Endothelial cell (in vitro differentiated cells): ENCODE measurements around the gene OTOF. TPM values are rescaled to one million over a fixed set of nuclear protein-coding genes. Genes with fewer than 3 reads are reported as not detected.

Source experiments
- DNase-seq: peaks from one replicate; pipeline ENCODE4 v3.0.0; 2021; ENCODE audit warnings: low spot score
- H3K27ac Mint-ChIP-seq: one replicate; pipeline ENCODE4 v1.8.0; 2021; ENCODE audit warnings: mixed read lengths, inconsistent platforms; ENCODE audit not compliant: unreplicated experiment
- H3K27me3 Mint-ChIP-seq: one replicate; pipeline ENCODE4 v1.8.0; 2021; ENCODE audit warnings: mild to moderate bottlenecking, moderate library complexity, mixed read lengths, inconsistent platforms; ENCODE audit not compliant: unreplicated experiment
- H3K36me3 Mint-ChIP-seq: one replicate; pipeline ENCODE4 v1.8.0; 2021; ENCODE audit warnings: mild to moderate bottlenecking, low read depth, mixed read lengths, inconsistent platforms; ENCODE audit not compliant: unreplicated experiment
- H3K4me1 Mint-ChIP-seq: one replicate; pipeline ENCODE4 v1.8.0; 2021; ENCODE audit warnings: mild to moderate bottlenecking, mixed read lengths, inconsistent platforms; ENCODE audit not compliant: unreplicated experiment
- H3K4me3 Mint-ChIP-seq: one replicate; pipeline ENCODE4 v1.8.0; 2021; ENCODE audit warnings: mild to moderate bottlenecking, mixed read lengths, inconsistent platforms; ENCODE audit not compliant: unreplicated experiment
- H3K9me3 Mint-ChIP-seq: one replicate; pipeline ENCODE4 v1.8.0; 2021; ENCODE audit warnings: mixed read lengths, inconsistent platforms; ENCODE audit not compliant: unreplicated experiment
- total RNA-seq: library from RNA; stranded (reverse); fragmentation: NEBNext Ultra II Directional; extraction: Animal tissue kit (Norgen Biotek cat#: 25700); gene quantifications from one replicate; pipeline ENCODE4 v1.2.1, GENCODE V29; 2021; ENCODE audit not compliant: unreplicated experiment
- TF ChIP-seq, protein P1 (sequence below): fragments of 200-600 bp; sonication (generic); IDR thresholded peaks from one replicate; pipeline ENCODE4 v1.5.0; 2021; ENCODE audit warnings: antibody characterized with exemption; ENCODE audit not compliant: unreplicated experiment

The OTOF gene
- total RNA-seq, 1 donor from 2014 or later = 0.13 TPM

DNA sequence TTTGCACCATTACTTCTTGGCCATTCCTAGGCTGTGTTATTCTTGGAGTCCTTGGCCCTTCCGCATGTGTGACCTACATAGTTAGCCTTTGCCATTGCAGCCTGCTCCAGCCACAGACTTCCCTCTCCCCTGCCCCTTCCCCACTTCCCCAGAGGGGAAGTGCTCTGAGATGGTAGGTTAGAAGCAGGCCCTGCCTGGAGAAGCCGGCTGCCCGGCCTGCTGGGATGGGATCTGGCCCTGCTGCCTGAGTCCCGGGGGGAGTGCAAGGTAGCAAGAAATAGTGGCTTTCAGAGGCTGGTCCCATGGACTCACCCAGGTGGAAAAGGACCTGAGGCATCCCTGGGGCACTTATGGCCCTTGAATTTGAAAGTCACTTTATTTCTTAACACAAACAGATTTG lies 28.4 kb upstream of the OTOF start:
- H3K27me3 Mint-ChIP-seq = no peaks in the 10 kb centered on the region

DNA sequence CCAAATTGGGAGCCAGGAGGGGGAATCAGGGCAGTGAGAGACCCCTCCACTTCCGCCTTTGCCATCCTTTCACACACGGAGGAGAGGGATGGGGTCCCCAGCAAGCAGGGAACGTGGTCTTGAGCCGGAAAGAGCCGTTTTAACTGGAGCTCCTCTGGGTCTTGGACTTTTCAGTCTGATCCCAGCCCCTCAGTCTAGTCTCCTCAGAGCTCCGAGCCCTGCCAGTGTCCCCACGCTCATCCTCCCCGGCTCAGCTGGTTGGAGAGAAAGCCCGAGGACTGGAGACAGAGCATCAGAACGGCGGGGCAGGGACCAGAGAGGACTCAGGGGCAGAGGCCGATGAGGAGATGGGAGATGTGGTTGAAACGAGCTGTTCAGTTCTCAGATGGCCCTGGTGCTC lies 26.1 kb upstream of the OTOF start:
- no peak overlapping the region for H3K4me3 Mint-ChIP-seq
- no peak for DNase-seq
- TF ChIP-seq, protein P1, sequence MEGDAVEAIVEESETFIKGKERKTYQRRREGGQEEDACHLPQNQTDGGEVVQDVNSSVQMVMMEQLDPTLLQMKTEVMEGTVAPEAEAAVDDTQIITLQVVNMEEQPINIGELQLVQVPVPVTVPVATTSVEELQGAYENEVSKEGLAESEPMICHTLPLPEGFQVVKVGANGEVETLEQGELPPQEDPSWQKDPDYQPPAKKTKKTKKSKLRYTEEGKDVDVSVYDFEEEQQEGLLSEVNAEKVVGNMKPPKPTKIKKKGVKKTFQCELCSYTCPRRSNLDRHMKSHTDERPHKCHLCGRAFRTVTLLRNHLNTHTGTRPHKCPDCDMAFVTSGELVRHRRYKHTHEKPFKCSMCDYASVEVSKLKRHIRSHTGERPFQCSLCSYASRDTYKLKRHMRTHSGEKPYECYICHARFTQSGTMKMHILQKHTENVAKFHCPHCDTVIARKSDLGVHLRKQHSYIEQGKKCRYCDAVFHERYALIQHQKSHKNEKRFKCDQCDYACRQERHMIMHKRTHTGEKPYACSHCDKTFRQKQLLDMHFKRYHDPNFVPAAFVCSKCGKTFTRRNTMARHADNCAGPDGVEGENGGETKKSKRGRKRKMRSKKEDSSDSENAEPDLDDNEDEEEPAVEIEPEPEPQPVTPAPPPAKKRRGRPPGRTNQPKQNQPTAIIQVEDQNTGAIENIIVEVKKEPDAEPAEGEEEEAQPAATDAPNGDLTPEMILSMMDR = no peak
- peaks cover 8% of the 10 kb centered on the region for H3K4me1 Mint-ChIP-seq
- H3K27me3 Mint-ChIP-seq = no peaks in the 10 kb centered on the region
- no peak overlapping the region for H3K27ac Mint-ChIP-seq
- H3K36me3 Mint-ChIP-seq = no peaks in the 10 kb centered on the region
- no peaks in the 10 kb centered on the region for H3K9me3 Mint-ChIP-seq

More for the DNA sequence above, 28.4 kb upstream of the OTOF start:
- no peak for DNase-seq
- no peaks in the 10 kb centered on the region for H3K9me3 Mint-ChIP-seq
- H3K27ac Mint-ChIP-seq = no peak overlapping the region
- H3K4me1 Mint-ChIP-seq = peaks cover 8% of the 10 kb centered on the region
- no peak overlapping the region for H3K4me3 Mint-ChIP-seq
- TF ChIP-seq, protein P1 = no peak
- H3K36me3 Mint-ChIP-seq = no peaks in the 10 kb centered on the region

DNA sequence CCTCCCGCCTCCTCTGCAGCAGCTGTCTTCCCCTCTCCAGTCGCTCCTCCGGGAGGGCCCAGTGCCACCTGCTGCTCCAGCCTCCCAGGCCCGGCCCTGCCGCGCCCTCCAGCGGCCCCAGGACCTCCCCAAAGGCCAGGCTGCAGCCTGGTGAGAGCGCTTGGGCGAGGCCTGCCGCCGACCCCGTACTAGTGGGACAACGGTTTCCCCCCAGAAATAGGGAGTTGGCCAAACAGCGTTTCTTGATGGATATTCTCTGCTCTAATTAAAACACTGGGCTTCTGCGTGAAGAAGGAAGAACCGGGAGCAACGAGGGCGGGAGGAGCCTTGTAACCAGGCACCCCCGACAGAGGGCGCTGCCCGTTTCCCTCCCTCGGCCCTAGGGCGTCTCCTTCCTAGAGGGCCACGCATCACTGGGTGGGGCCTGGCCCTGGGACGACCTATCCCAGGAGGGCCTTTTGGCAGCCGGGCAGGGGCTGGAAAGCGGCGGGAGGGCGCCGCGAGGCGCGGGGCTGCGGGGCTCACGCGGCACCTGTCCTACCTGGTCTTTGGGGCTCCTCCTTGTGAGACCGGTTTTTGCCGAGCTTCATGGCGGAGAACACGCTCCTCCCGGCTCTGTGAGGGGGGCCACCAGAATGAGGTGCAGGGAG lies 25.4 kb upstream of the OTOF start:
- TF ChIP-seq, protein P1 = peak; percentile 81
- no peaks in the 10 kb centered on the region for H3K9me3 Mint-ChIP-seq
- peaks cover 14% of the 10 kb centered on the region for H3K4me1 Mint-ChIP-seq
- no peaks in the 10 kb centered on the region for H3K36me3 Mint-ChIP-seq
- H3K4me3 Mint-ChIP-seq = peak overlapping the region; percentile 76
- peak; percentile 79 for DNase-seq
- H3K27me3 Mint-ChIP-seq = no peaks in the 10 kb centered on the region
- no peak overlapping the region for H3K27ac Mint-ChIP-seq

DNA sequence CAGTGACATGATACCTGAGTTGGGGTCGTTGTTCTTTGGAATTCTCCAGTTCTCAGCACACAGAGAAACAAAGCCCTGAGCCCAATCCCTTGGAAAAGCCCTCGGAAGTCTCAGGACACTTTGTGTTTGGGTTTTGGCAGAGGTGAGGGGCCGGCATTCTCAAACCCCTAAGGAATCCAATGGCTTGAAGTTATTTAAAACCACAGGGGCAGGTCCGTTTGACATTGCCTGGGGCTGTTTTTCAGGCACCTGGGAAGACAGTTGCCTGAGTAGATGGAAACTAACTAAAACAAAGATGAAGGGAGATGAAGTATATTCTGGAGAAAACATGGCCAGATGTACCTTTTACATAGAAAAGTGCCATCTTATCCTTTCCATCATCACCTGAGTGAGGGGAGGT lies 22.5 kb upstream of the OTOF start:
- no peaks in the 10 kb centered on the region for H3K36me3 Mint-ChIP-seq
- peaks cover 1% of the 10 kb centered on the region for H3K27me3 Mint-ChIP-seq
- no peak overlapping the region for H3K4me3 Mint-ChIP-seq
- TF ChIP-seq, protein P1 = no peak
- H3K4me1 Mint-ChIP-seq = peaks cover 32% of the 10 kb centered on the region
- DNase-seq = no peak
- H3K27ac Mint-ChIP-seq = no peak overlapping the region
- no peaks in the 10 kb centered on the region for H3K9me3 Mint-ChIP-seq

DNA sequence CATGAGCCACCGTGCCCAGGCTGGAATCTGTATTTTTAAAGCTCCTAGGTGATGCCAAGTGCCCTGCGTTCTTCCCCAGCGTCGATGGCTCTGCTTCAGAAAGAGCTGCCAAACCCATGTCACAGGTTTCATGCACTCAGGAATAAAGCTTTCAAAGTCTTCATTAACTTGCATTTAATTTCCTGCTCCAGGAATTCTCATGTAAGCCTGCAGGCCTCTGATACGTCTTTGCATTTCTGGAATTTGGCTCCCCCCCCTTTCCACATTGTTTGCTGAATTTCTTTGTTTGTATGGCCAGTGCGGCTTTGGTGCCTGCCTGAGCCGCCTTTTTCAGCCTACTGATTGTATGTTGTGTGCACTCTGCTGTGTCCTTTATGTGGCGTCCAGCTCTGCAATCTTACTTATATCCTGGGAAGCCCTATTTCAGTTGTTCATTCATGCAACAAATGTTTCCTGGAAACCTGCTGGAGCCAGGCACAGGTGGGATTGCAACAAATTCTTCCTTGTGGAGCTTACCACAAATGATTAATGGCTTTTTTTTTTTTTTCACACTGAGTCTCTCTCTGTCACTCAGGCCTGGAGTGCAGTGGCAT lies 17.9 kb upstream of the OTOF start:
- peak; percentile 50 for DNase-seq
- H3K4me1 Mint-ChIP-seq = peaks cover 30% of the 10 kb centered on the region
- peak overlapping the region; percentile 65 for H3K27ac Mint-ChIP-seq
- peak overlapping the region; percentile 54 for H3K4me3 Mint-ChIP-seq
- TF ChIP-seq, protein P1 = no peak
- H3K36me3 Mint-ChIP-seq = no peaks in the 10 kb centered on the region
- H3K9me3 Mint-ChIP-seq = no peaks in the 10 kb centered on the region
- peaks cover 2% of the 10 kb centered on the region for H3K27me3 Mint-ChIP-seq
